ENCODE data around the gene RNF112. TPM values are rescaled to one million over a fixed set of nuclear protein-coding genes. Genes with fewer than 3 reads are reported as not detected.

RNF112 gene
- total RNA-seq, 1 experiment from 2014 or later = 4.9 TPM

GRCh38 chr17:19381361-19381740 is 29.7 kb upstream of the RNF112 start (continued):
- TF ChIP-seq ZNF512 (CRISPR knock-in tag; IDR thresholded peaks at IDR 0.05; ENCODE audit: borderline replicate concordance) (no peak), FOXK1 (CRISPR knock-in tag; IDR thresholded peaks at IDR 0.05) (no peak), IRF2 (CRISPR knock-in tag; IDR thresholded peaks at IDR 0.05; ENCODE audit: borderline replicate concordance, low read depth) (no peak), PREB (CRISPR knock-in tag; IDR thresholded peaks at IDR 0.05; ENCODE audit: borderline replicate concordance) (no peak), USF2 (CRISPR knock-in tag; IDR thresholded peaks at IDR 0.05) (no peak), ZBTB21 (CRISPR knock-in tag; IDR thresholded peaks at IDR 0.05; ENCODE audit: borderline replicate concordance) (no peak), ZNF671 (CRISPR knock-in tag; IDR thresholded peaks at IDR 0.05) (no peak), PRRX2 (CRISPR knock-in tag; IDR thresholded peaks at IDR 0.05) (no peak), MLX (CRISPR knock-in tag; IDR thresholded peaks at IDR 0.05) (no peak), SMAD4 (CRISPR knock-in tag; IDR thresholded peaks at IDR 0.05) (no peak), NR1H2 (CRISPR knock-in tag; IDR thresholded peaks at IDR 0.05) (no peak), IRF1 (CRISPR knock-in tag; IDR thresholded peaks at IDR 0.05) (no peak), ZNF281 (CRISPR knock-in tag; IDR thresholded peaks at IDR 0.05) (no peak), ERG (CRISPR knock-in tag; IDR thresholded peaks at IDR 0.05) (no peak)

- peaks cover 31% of the 10 kb centered on the region for H3K4me1 Mint-ChIP-seq
- H3K27me3 Mint-ChIP-seq (ENCODE audit: low read depth) = no peaks in the 10 kb centered on the region
- ATAC-seq = no peak
- POLR2A ChIA-PET = no interaction called here
- H3K4me3 Mint-ChIP-seq = no peak overlapping the region
- peaks cover 49% of the 10 kb centered on the region for H3K36me3 Mint-ChIP-seq
- DNase-seq (ENCODE audit: low spot score) = no peak
- no peak overlapping the region for H3K27ac Mint-ChIP-seq
- no peak for TF ChIP-seq AR (CRISPR knock-in tag; IDR thresholded peaks at IDR 0.05)
- TF ChIP-seq ERG (CRISPR knock-in tag; IDR thresholded peaks at IDR 0.05) = no peak
- TF ChIP-seq MAX (CRISPR knock-in tag; IDR thresholded peaks at IDR 0.05) = no peak
- no peak for TF ChIP-seq FOXK1 (CRISPR knock-in tag; IDR thresholded peaks at IDR 0.05)
- no peak for TF ChIP-seq ATF2 (CRISPR knock-in tag; IDR thresholded peaks at IDR 0.05; ENCODE audit: borderline replicate concordance, low read depth)
- no peak for TF ChIP-seq SP1 (CRISPR knock-in tag; conservative IDR thresholded peaks at IDR 0.05)
- CTCF ChIA-PET = no interaction called here
- no peaks in the 10 kb centered on the region for H3K9me3 Mint-ChIP-seq
Observed at GRCh38 chr17:19381741-19382444, 29.1 kb upstream of the RNF112 start.
